Measurements from ENCODE around the gene ZCCHC17. TPM values are rescaled to one million over a fixed set of nuclear protein-coding genes. Genes with fewer than 3 reads are reported as not detected.

ZCCHC17 gene
- total RNA-seq, 4 donors from 2014 or later, result 23.3 to 36.8 (median 25.0) TPM

- Histone ChIP-seq H3K27me3 (no peaks in the 10 kb centered on the region), H3K27ac (no peak overlapping the region), H3K4me3 (no peak overlapping the region), H3K4me1 (no peaks in the 10 kb centered on the region), H3K36me3 (no peaks in the 10 kb centered on the region), H3K9me3 (no peaks in the 10 kb centered on the region)
- no peak for DNase-seq
- no peak for TF ChIP-seq CTCF (IDR thresholded peaks at IDR 0.05)
- TF ChIP-seq POLR2A (IDR thresholded peaks at IDR 0.05), result no peak
- intact Hi-C loops (cut with DNase I; ENCODE audit: low total_unique reads), result no loop called here
These were observed 108.9 kb downstream of the ZCCHC17 start for GRCh38 chr1:31405578-31406245.

- DNase-seq, result no peak
- TF ChIP-seq CTCF (IDR thresholded peaks at IDR 0.05), result no peak
- TF ChIP-seq POLR2A (IDR thresholded peaks at IDR 0.05), result no peak
- Histone ChIP-seq H3K9me3 (no peaks in the 10 kb centered on the region), H3K4me1 (no peaks in the 10 kb centered on the region), H3K27ac (no peak overlapping the region), H3K36me3 (no peaks in the 10 kb centered on the region), H3K27me3 (peaks cover 0 to 8% of the 10 kb centered on the region in 2 donors), H3K4me3 (no peak overlapping the region)
- intact Hi-C loops (cut with DNase I; ENCODE audit: low total_unique reads), result no loop called here
These were observed 110.3 kb downstream of the ZCCHC17 start for GRCh38 chr1:31407029-31407626.

- H3K4me3 ChIP-seq, result no peak overlapping the region
- no peaks in the 10 kb centered on the region for H3K9me3 ChIP-seq
- intact Hi-C loops (cut with DNase I; ENCODE audit: low total_unique reads), result no loop called here
- peaks cover 0 to 6% of the 10 kb centered on the region in 2 donors for H3K4me1 ChIP-seq
- no peak overlapping the region for H3K27ac ChIP-seq
- TF ChIP-seq POLR2A (IDR thresholded peaks at IDR 0.05), result no peak
- no peak for TF ChIP-seq CTCF (IDR thresholded peaks at IDR 0.05)
- H3K36me3 ChIP-seq, result no peaks in the 10 kb centered on the region
- H3K27me3 ChIP-seq, result peaks cover 4 to 10% of the 10 kb centered on the region in 2 donors
- DNase-seq, result no peak
These were observed 112.0 kb downstream of the ZCCHC17 start for GRCh38 chr1:31408788-31409318.

- intact Hi-C loops (cut with DNase I; ENCODE audit: low total_unique reads), result loop anchor here (10.0 kb wide), 1 partner anchor 225 kb away; no protein-coding TSS in a partner anchor
- peaks cover 4 to 10% of the 10 kb centered on the region in 2 donors for H3K27me3 ChIP-seq
These were observed 113.4 kb downstream of the ZCCHC17 start for GRCh38 chr1:31409946-31410858.

More at GRCh38 chr1:31409946-31410858, 113.4 kb downstream of the ZCCHC17 start:
- Histone ChIP-seq H3K9me3 (no peaks in the 10 kb centered on the region), H3K36me3 (no peaks in the 10 kb centered on the region), H3K4me1 (peaks cover 0 to 6% of the 10 kb centered on the region in 2 donors), H3K4me3 (no peak overlapping the region), H3K27ac (no peak overlapping the region)
- no peak for DNase-seq
- no peak for TF ChIP-seq CTCF (IDR thresholded peaks at IDR 0.05)
- no peak for TF ChIP-seq POLR2A (IDR thresholded peaks at IDR 0.05)
